ENCODE results near the gene ACCS. TPM values are rescaled to one million over a fixed set of nuclear protein-coding genes. Genes with fewer than 3 reads are reported as not detected.

Gene ACCS
- total and polyA plus RNA-seq, 2 donors: 6.5 to 27.2 TPM

DNA sequence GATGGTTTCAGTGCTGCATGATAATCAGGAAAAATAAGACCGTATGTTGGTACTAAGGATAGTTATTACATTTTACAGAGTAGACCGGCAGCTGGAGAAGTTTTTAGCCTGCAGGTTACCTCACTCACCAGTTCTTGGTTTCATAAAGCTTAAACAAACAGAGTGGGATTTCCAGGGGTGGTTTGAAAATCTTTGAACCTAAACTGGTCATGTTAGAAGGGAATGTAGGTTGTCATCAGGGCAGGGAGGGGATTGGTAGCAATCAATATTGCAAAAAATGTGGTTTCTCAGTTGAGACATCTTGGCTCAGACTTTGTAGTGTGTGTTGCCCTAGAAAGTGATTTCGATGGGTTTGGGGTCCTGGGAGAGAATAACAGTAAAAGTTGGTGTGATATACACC is 46.9 kb downstream of the ACCS start:
- H3K4me3 ChIP-seq (ENCODE audit: low read length in 2 of 2): no peak overlapping the region
- no peaks in the 10 kb centered on the region for H3K27me3 ChIP-seq (ENCODE audit: control insufficient read depth in 2 of 2, insufficient read depth in 1 of 2, low read length in 1 of 2)
- H3K36me3 ChIP-seq (ENCODE audit: control insufficient read depth in 2 of 2, insufficient read depth in 2 of 2, low read length in 1 of 2): peaks cover 13 to 21% of the 10 kb centered on the region in 2 donors
- WGBS: 95% methylated on average over 3 of the region's 3 CpGs
- no peak for DNase-seq (ENCODE audit: low read depth in 6 of 9, low spot score in 9 of 9)
- no peaks in the 10 kb centered on the region for H3K4me1 ChIP-seq (ENCODE audit: control insufficient read depth in 2 of 2, insufficient read depth in 2 of 2, low read length in 2 of 2)
- no peaks in the 10 kb centered on the region for H3K9me3 ChIP-seq (ENCODE audit: control insufficient read depth in 2 of 2, insufficient read depth in 1 of 2, low read length in 1 of 2)
- H3K27ac ChIP-seq (ENCODE audit: low read depth in 1 of 2, low read length in 1 of 2): no peak overlapping the region

GRCh38 chr11:44113572-44113971 is 47.5 kb downstream of the ACCS start:
- Histone ChIP-seq H3K27me3 (ENCODE audit: control insufficient read depth in 2 of 2, insufficient read depth in 1 of 2, low read length in 1 of 2) (no peaks in the 10 kb centered on the region), H3K4me3 (ENCODE audit: low read length in 2 of 2) (no peak overlapping the region), H3K4me1 (ENCODE audit: control insufficient read depth in 2 of 2, insufficient read depth in 2 of 2, low read length in 2 of 2) (no peaks in the 10 kb centered on the region), H3K36me3 (ENCODE audit: control insufficient read depth in 2 of 2, insufficient read depth in 2 of 2, low read length in 1 of 2) (peaks cover 10 to 18% of the 10 kb centered on the region in 2 donors), H3K9me3 (ENCODE audit: control insufficient read depth in 2 of 2, insufficient read depth in 1 of 2, low read length in 1 of 2) (no peaks in the 10 kb centered on the region), H3K27ac (ENCODE audit: low read depth in 1 of 2, low read length in 1 of 2) (no peak overlapping the region)
- 96% methylated on average over 3 of the region's 3 CpGs for WGBS
- no peak for DNase-seq (ENCODE audit: low read depth in 6 of 9, low spot score in 9 of 9)

DNA sequence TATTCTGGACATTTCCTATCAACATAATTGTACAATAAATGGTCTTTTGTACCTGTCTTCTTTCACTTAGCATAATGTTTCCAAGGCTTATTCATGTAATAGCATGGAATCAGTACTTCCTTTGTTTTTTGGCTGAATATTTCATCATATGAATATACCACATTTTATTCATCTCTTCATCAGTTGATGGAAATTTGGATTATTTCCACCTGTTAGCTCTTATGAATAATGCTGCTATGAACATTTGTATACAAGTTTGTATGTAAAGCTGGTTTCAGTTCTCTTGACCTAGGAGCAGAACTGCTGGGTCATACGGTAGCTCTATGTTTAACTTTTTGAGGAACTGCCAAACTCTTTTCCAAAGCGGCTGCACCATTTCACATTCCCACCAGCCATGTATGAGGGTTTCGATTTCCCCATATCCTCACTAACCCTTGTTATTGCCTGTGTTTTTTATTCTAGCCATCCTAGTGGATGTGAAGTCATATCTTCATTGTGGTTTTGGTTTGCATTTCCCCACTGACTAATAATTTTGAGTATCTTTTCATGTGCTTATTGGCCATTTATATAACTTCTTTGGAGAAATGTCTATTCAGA is 50.3 kb downstream of the ACCS start:
- H3K4me3 ChIP-seq (ENCODE audit: low read length in 2 of 2): no peak overlapping the region
- H3K27ac ChIP-seq (ENCODE audit: low read depth in 1 of 2, low read length in 1 of 2): no peak overlapping the region
- peaks cover 11 to 25% of the 10 kb centered on the region in 2 donors for H3K36me3 ChIP-seq (ENCODE audit: control insufficient read depth in 2 of 2, insufficient read depth in 2 of 2, low read length in 1 of 2)
- H3K27me3 ChIP-seq (ENCODE audit: control insufficient read depth in 2 of 2, insufficient read depth in 1 of 2, low read length in 1 of 2): no peaks in the 10 kb centered on the region
- H3K9me3 ChIP-seq (ENCODE audit: control insufficient read depth in 2 of 2, insufficient read depth in 1 of 2, low read length in 1 of 2): no peaks in the 10 kb centered on the region
- WGBS: 98% methylated on average over 3 of the region's 3 CpGs
- H3K4me1 ChIP-seq (ENCODE audit: control insufficient read depth in 2 of 2, insufficient read depth in 2 of 2, low read length in 2 of 2): no peaks in the 10 kb centered on the region
- DNase-seq (ENCODE audit: low read depth in 6 of 9, low spot score in 9 of 9): no peak

GRCh38 chr11:44120169-44120568 is 54.1 kb downstream of the ACCS start:
- Histone ChIP-seq H3K36me3 (ENCODE audit: control insufficient read depth in 2 of 2, insufficient read depth in 2 of 2, low read length in 1 of 2) (peaks cover 7 to 17% of the 10 kb centered on the region in 2 donors), H3K4me3 (ENCODE audit: low read length in 2 of 2) (no peak overlapping the region), H3K9me3 (ENCODE audit: control insufficient read depth in 2 of 2, insufficient read depth in 1 of 2, low read length in 1 of 2) (no peaks in the 10 kb centered on the region), H3K4me1 (ENCODE audit: control insufficient read depth in 2 of 2, insufficient read depth in 2 of 2, low read length in 2 of 2) (no peaks in the 10 kb centered on the region), H3K27me3 (ENCODE audit: control insufficient read depth in 2 of 2, insufficient read depth in 1 of 2, low read length in 1 of 2) (no peaks in the 10 kb centered on the region), H3K27ac (ENCODE audit: low read depth in 1 of 2, low read length in 1 of 2) (no peak overlapping the region)
- no peak for DNase-seq (ENCODE audit: low read depth in 6 of 9, low spot score in 9 of 9)
- 97% methylated on average over 5 of the region's 5 CpGs for WGBS

DNA sequence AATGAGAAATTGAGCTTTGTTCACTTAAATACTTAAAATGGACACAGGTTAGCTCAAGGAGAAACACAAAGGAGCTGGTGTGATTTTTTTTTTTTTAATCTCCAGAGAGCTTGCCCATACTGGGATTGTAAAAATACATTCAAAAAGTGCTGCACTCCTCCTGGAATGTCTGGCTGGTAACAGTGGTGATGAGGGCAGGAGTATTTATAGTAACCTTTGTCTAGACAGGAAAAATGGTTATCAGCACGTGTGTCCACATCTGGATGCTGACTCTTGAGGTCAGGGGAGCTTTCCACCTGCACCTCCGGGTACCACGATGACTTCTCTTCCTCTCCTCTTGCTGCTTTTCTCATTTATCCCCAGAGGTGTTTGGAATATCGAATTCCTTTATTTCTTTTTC is 59.5 kb downstream of the ACCS start:
- Histone ChIP-seq H3K4me3 (ENCODE audit: low read length in 2 of 2) (no peak overlapping the region), H3K27me3 (ENCODE audit: control insufficient read depth in 2 of 2, insufficient read depth in 1 of 2, low read length in 1 of 2) (no peaks in the 10 kb centered on the region), H3K27ac (ENCODE audit: low read depth in 1 of 2, low read length in 1 of 2) (no peak overlapping the region), H3K36me3 (ENCODE audit: control insufficient read depth in 2 of 2, insufficient read depth in 2 of 2, low read length in 1 of 2) (peaks cover 29 to 37% of the 10 kb centered on the region in 2 donors), H3K9me3 (ENCODE audit: control insufficient read depth in 2 of 2, insufficient read depth in 1 of 2, low read length in 1 of 2) (no peaks in the 10 kb centered on the region), H3K4me1 (ENCODE audit: control insufficient read depth in 2 of 2, insufficient read depth in 2 of 2, low read length in 2 of 2) (no peaks in the 10 kb centered on the region)
- no peak for DNase-seq (ENCODE audit: low read depth in 6 of 9, low spot score in 9 of 9)
- WGBS: 81% methylated on average over 4 of the region's 4 CpGs

- no peak overlapping the region for H3K4me3 ChIP-seq (ENCODE audit: low read length in 2 of 2)
- WGBS: 98% methylated on average over 2 of the region's 2 CpGs
- no peaks in the 10 kb centered on the region for H3K4me1 ChIP-seq (ENCODE audit: control insufficient read depth in 2 of 2, insufficient read depth in 2 of 2, low read length in 2 of 2)
- no peaks in the 10 kb centered on the region for H3K9me3 ChIP-seq (ENCODE audit: control insufficient read depth in 2 of 2, insufficient read depth in 1 of 2, low read length in 1 of 2)
- DNase-seq (ENCODE audit: low read depth in 6 of 9, low spot score in 9 of 9): no peak
- H3K36me3 ChIP-seq (ENCODE audit: control insufficient read depth in 2 of 2, insufficient read depth in 2 of 2, low read length in 1 of 2): peaks cover 34 to 37% of the 10 kb centered on the region in 2 donors
- no peaks in the 10 kb centered on the region for H3K27me3 ChIP-seq (ENCODE audit: control insufficient read depth in 2 of 2, insufficient read depth in 1 of 2, low read length in 1 of 2)
- no peak overlapping the region for H3K27ac ChIP-seq (ENCODE audit: low read depth in 1 of 2, low read length in 1 of 2)
These were observed 60.2 kb downstream of the ACCS start for GRCh38 chr11:44126304-44126703.

- Histone ChIP-seq H3K36me3 (ENCODE audit: control insufficient read depth in 2 of 2, insufficient read depth in 2 of 2, low read length in 1 of 2) (peaks cover 32 to 37% of the 10 kb centered on the region in 2 donors), H3K27ac (ENCODE audit: low read depth in 1 of 2, low read length in 1 of 2) (no peak overlapping the region), H3K9me3 (ENCODE audit: control insufficient read depth in 2 of 2, insufficient read depth in 1 of 2, low read length in 1 of 2) (no peaks in the 10 kb centered on the region), H3K4me3 (ENCODE audit: low read length in 2 of 2) (no peak overlapping the region), H3K27me3 (ENCODE audit: control insufficient read depth in 2 of 2, insufficient read depth in 1 of 2, low read length in 1 of 2) (no peaks in the 10 kb centered on the region), H3K4me1 (ENCODE audit: control insufficient read depth in 2 of 2, insufficient read depth in 2 of 2, low read length in 2 of 2) (no peaks in the 10 kb centered on the region)
- no peak for DNase-seq (ENCODE audit: low read depth in 6 of 9, low spot score in 9 of 9)
- WGBS: 98% methylated on average over 8 of the region's 8 CpGs
These were observed 61.1 kb downstream of the ACCS start for GRCh38 chr11:44127130-44127529.

GRCh38 chr11:44128729-44129128 is 62.7 kb downstream of the ACCS start:
- Histone ChIP-seq H3K4me3 (ENCODE audit: low read length in 2 of 2) (no peak overlapping the region), H3K9me3 (ENCODE audit: control insufficient read depth in 2 of 2, insufficient read depth in 1 of 2, low read length in 1 of 2) (no peaks in the 10 kb centered on the region), H3K36me3 (ENCODE audit: control insufficient read depth in 2 of 2, insufficient read depth in 2 of 2, low read length in 1 of 2) (peaks cover 32 to 37% of the 10 kb centered on the region in 2 donors), H3K27me3 (ENCODE audit: control insufficient read depth in 2 of 2, insufficient read depth in 1 of 2, low read length in 1 of 2) (no peaks in the 10 kb centered on the region), H3K4me1 (ENCODE audit: control insufficient read depth in 2 of 2, insufficient read depth in 2 of 2, low read length in 2 of 2) (no peaks in the 10 kb centered on the region), H3K27ac (ENCODE audit: low read depth in 1 of 2, low read length in 1 of 2) (no peak overlapping the region)
- WGBS: 99% methylated on average over 3 of the region's 3 CpGs
- no peak for DNase-seq (ENCODE audit: low read depth in 6 of 9, low spot score in 9 of 9)

DNA sequence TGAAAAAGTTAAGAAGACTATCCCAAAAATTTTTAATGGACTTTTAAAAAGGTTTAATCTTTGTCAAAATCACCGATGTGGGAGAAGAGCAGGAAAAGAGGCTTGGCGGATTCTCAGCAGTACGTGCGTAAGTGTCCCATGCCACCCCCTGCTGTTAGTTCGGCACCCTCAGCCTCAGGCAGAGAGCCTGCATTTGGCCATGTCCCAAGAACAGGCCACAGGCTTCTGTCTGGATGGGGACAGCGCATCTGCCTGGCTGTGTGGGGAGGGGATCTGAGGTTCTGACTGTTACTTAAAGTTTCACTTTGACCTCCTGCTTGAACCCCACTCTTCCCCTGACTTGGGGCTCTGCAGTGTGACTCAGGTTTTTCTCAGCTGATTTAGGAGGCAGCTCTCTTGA is 64.7 kb downstream of the ACCS start:
- 96% methylated on average over 6 of the region's 6 CpGs for WGBS
- Histone ChIP-seq H3K27ac (ENCODE audit: low read depth in 1 of 2, low read length in 1 of 2) (no peak overlapping the region), H3K9me3 (ENCODE audit: control insufficient read depth in 2 of 2, insufficient read depth in 1 of 2, low read length in 1 of 2) (no peaks in the 10 kb centered on the region), H3K4me3 (ENCODE audit: low read length in 2 of 2) (no peak overlapping the region), H3K27me3 (ENCODE audit: control insufficient read depth in 2 of 2, insufficient read depth in 1 of 2, low read length in 1 of 2) (no peaks in the 10 kb centered on the region), H3K4me1 (ENCODE audit: control insufficient read depth in 2 of 2, insufficient read depth in 2 of 2, low read length in 2 of 2) (no peaks in the 10 kb centered on the region), H3K36me3 (ENCODE audit: control insufficient read depth in 2 of 2, insufficient read depth in 2 of 2, low read length in 1 of 2) (peaks cover 25 to 26% of the 10 kb centered on the region in 2 donors)
- DNase-seq (ENCODE audit: low read depth in 6 of 9, low spot score in 9 of 9): no peak
